ENCODE measurements around the gene BBIP1. TPM values are rescaled to one million over a fixed set of nuclear protein-coding genes. Genes with fewer than 3 reads are reported as not detected.
"Not testable (repeated sequence)": the region's sequence is repeated elsewhere in the genome, so short reads cannot be mapped to it uniquely, and the experiment has no call there.

The BBIP1 gene
- total RNA-seq, 1 experiment from 2014 or later, result 16.7 TPM

GRCh38 chr10:110867807-110868465 is 51.0 kb downstream of the BBIP1 start:
- Mint-ChIP-seq H3K4me3 (ENCODE audit: unreplicated experiment) (no peak overlapping the region), H3K36me3 (ENCODE audit: insufficient read depth, unreplicated experiment) (peaks cover 15% of the 10 kb centered on the region), H3K4me1 (ENCODE audit: low read depth, unreplicated experiment) (peaks cover 23% of the 10 kb centered on the region), H3K9me3 (ENCODE audit: unreplicated experiment) (no peaks in the 10 kb centered on the region), H3K27me3 (ENCODE audit: insufficient read depth, unreplicated experiment) (no peaks in the 10 kb centered on the region), H3K27ac (ENCODE audit: unreplicated experiment) (no peak overlapping the region)
- H3K4me3 ChIP-seq (ENCODE audit: low read depth, low read length), result no peak overlapping the region
- no peaks in the 10 kb centered on the region for H3K9me3 ChIP-seq
- intact Hi-C loops (cut with micrococcal nuclease; ENCODE audit: unreplicated experiment), result no loop called here
- ChIA-PET CTCF (interaction anchor here (0.6 to 1.4 kb wide), 2 partner anchors 10 to 472 kb away, joined by 3 read pairs; no protein-coding TSS in a partner anchor), POLR2A (interaction anchor here (0.5 to 0.6 kb wide), 2 partner anchors 11 to 1506 kb away, joined by 3 read pairs; no protein-coding TSS in a partner anchor)
- H3K4me1 ChIP-seq, result peaks cover 3% of the 10 kb centered on the region; the same call in 1 of the 2 replicates
- no peaks in the 10 kb centered on the region for H3K36me3 ChIP-seq (ENCODE audit: control insufficient read depth, insufficient read depth, low read length)
- no peak for TF ChIP-seq CTCF (IDR thresholded peaks at IDR 0.05; ENCODE audit: insufficient read depth in 1 of 2, low read depth in 1 of 2, low read length in 1 of 2, severe bottlenecking in 1 of 2, unreplicated experiment in 1 of 2)
- H3K27me3 ChIP-seq (replicated peaks; ENCODE audit: control insufficient read depth, insufficient read depth, low read length), result no peaks in the 10 kb centered on the region
- no TSS peak for BruUV-seq (replicated peaks)
- DNase-seq, result no peak

GRCh38 chr10:110867011-110867806 is 51.8 kb downstream of the BBIP1 start:
- H3K4me3 ChIP-seq (ENCODE audit: low read depth, low read length); H3K4me3 Mint-ChIP-seq (ENCODE audit: unreplicated experiment); BruUV-seq (replicated peaks); H3K27me3 ChIP-seq (replicated peaks; ENCODE audit: control insufficient read depth, insufficient read depth, low read length); DNase-seq; H3K4me1 ChIP-seq; H3K27ac Mint-ChIP-seq (ENCODE audit: unreplicated experiment); H3K27me3 Mint-ChIP-seq (ENCODE audit: insufficient read depth, unreplicated experiment); H3K36me3 ChIP-seq (ENCODE audit: control insufficient read depth, insufficient read depth, low read length); H3K9me3 Mint-ChIP-seq (ENCODE audit: unreplicated experiment); H3K9me3 ChIP-seq; intact Hi-C loops (cut with micrococcal nuclease; ENCODE audit: unreplicated experiment): not testable (repeated sequence)
- ChIA-PET CTCF (interaction anchor here (0.6 to 1.4 kb wide), 2 partner anchors 9 to 472 kb away, joined by 3 read pairs; no protein-coding TSS in a partner anchor), POLR2A (interaction anchor here (0.6 kb wide), 1 partner anchor 10 kb away, joined by 3 read pairs; no protein-coding TSS in a partner anchor)
- Mint-ChIP-seq H3K36me3 (ENCODE audit: insufficient read depth, unreplicated experiment) (peaks cover 13% of the 10 kb centered on the region), H3K4me1 (ENCODE audit: low read depth, unreplicated experiment) (peaks cover 23% of the 10 kb centered on the region)

GRCh38 chr10:110865809-110866482 is 53.0 kb downstream of the BBIP1 start:
- intact Hi-C loops (cut with micrococcal nuclease; ENCODE audit: unreplicated experiment), result no loop called here
- Mint-ChIP-seq H3K27me3 (ENCODE audit: insufficient read depth, unreplicated experiment) (no peaks in the 10 kb centered on the region), H3K27ac (ENCODE audit: unreplicated experiment) (no peak overlapping the region), H3K36me3 (ENCODE audit: insufficient read depth, unreplicated experiment) (peaks cover under 1% of the 10 kb centered on the region), H3K4me3 (ENCODE audit: unreplicated experiment) (no peak overlapping the region), H3K9me3 (ENCODE audit: unreplicated experiment) (no peaks in the 10 kb centered on the region), H3K4me1 (ENCODE audit: low read depth, unreplicated experiment) (peaks cover 20% of the 10 kb centered on the region)
- CTCF ChIA-PET, result no interaction called here
- BruUV-seq (replicated peaks), result no TSS peak
- Histone ChIP-seq H3K4me3 (ENCODE audit: low read depth, low read length) (no peak overlapping the region), H3K9me3 (no peaks in the 10 kb centered on the region), H3K4me1 (peaks cover 4% of the 10 kb centered on the region), H3K27me3 (replicated peaks; ENCODE audit: control insufficient read depth, insufficient read depth, low read length) (no peaks in the 10 kb centered on the region), H3K36me3 (ENCODE audit: control insufficient read depth, insufficient read depth, low read length) (no peaks in the 10 kb centered on the region)
- POLR2A ChIA-PET, result no interaction called here
- no peak for DNase-seq
- no peak for TF ChIP-seq CTCF (IDR thresholded peaks at IDR 0.05; ENCODE audit: insufficient read depth in 1 of 2, low read depth in 1 of 2, low read length in 1 of 2, severe bottlenecking in 1 of 2, unreplicated experiment in 1 of 2)

All from Caco-2 (cell line).